Subcutaneous adipose tissue (tissue), 4 donors: ENCODE data around the gene NCKIPSD. TPM values are rescaled to one million over a fixed set of nuclear protein-coding genes. Genes with fewer than 3 reads are reported as not detected.

ENCODE experiments used
- total RNA-seq, 4 donors: library from RNA; depleted of rRNA; stranded (reverse); fragments of >200 nt; gene quantifications; one replicate each; pipeline ENCODE4 v1.1.0, GENCODE V29; 2016
- TF ChIP-seq, protein P1 (sequence below): fragments of 450-650 bp; IDR thresholded peaks from one replicate; pipeline ENCODE4 v1.5.1; 2016; ENCODE audit warnings: low read depth, mild to moderate bottlenecking, control low read depth, antibody characterized with exemption, moderate library complexity

Gene NCKIPSD
- total RNA-seq, 4 donors from 2014 or later = 20.5 to 49.2 (median 23.8) TPM

GRCh38 chr3:48655606-48656005 lies 30.1 kb downstream of the NCKIPSD start:
- TF ChIP-seq, protein P1, sequence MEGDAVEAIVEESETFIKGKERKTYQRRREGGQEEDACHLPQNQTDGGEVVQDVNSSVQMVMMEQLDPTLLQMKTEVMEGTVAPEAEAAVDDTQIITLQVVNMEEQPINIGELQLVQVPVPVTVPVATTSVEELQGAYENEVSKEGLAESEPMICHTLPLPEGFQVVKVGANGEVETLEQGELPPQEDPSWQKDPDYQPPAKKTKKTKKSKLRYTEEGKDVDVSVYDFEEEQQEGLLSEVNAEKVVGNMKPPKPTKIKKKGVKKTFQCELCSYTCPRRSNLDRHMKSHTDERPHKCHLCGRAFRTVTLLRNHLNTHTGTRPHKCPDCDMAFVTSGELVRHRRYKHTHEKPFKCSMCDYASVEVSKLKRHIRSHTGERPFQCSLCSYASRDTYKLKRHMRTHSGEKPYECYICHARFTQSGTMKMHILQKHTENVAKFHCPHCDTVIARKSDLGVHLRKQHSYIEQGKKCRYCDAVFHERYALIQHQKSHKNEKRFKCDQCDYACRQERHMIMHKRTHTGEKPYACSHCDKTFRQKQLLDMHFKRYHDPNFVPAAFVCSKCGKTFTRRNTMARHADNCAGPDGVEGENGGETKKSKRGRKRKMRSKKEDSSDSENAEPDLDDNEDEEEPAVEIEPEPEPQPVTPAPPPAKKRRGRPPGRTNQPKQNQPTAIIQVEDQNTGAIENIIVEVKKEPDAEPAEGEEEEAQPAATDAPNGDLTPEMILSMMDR = no peak

GRCh38 chr3:48655063-48655462 lies 30.7 kb downstream of the NCKIPSD start:
- TF ChIP-seq, protein P1 = no peak

DNA sequence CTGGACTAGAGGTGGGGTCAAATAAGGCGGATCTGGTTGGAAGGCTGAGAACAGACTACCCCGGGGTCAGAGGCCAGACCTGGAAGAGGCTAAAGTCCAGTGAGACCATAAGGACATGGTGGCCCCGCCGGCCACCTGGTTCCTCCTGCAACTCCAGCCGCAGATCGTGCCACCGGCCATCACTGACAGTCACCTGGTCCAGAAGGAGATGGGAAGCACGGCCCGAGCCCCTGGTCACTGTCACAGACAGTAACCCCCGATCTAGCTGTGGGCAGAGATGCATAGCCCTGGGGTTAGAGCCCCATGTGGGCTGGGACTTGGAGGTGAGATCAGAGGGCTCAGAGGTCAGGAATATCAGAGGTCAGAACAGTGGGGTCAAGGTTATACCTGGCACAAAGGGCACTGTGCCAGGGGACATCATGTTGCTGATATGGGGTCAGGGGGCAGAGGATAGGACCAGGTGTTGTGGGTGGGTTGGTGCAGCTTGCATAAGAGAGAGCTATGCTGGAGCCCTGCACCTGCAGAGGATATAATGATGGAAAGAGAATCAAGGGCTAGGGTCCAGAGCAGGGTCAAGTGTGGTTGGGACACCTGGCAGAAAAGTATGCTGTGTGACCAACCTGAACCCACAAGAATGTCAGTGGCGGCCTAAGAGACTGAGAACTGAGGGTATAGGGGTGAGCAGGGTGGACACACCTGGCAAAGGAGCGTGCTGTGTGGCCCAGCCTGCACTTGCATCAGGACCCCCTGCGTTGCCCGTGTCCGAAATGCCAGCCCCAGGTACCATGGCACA lies 32.6 kb downstream of the NCKIPSD start:
- TF ChIP-seq, protein P1 = no peak

DNA sequence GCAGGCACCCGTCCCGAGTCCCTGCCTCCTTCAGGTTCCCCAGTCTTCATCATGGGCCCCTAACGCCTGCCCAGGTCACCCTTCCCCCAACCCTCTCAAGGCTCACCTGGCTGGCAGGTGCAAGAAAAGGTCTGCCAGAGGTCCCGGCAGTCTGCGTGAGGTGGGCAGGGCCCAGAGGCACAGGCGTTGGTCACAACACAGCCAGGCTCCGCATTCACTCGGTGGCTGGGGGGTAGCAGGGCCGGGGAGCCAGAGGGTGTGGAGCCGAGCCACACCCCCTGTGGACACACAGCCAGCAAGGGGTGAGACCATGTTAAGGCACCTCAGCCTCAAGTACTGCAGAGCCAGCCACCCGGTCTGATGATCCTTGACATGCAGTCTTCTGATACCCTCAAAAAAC lies 33.9 kb downstream of the NCKIPSD start:
- TF ChIP-seq, protein P1 = no peak

DNA sequence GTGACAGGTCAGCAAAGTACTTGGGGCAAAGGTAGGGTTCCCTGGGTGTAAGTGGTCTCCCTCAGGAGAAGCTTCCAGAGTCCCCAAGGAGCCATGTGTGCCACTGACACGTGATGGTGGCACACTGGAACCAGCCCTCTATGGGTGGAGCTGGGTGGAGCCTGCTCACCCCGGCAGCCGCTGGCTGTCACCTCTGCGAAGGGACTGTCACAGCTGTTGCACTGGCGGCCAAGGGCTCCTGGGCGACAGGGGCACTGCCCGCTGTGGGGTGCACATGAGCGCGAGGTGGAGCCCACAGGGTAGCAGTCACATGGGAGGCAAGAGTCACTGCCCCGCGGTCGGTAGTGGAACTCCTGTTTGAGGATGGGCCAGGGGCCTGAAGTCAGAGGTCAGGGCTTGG lies 35.0 kb downstream of the NCKIPSD start:
- TF ChIP-seq, protein P1 = no peak

- TF ChIP-seq, protein P1 = no peak
Measured at GRCh38 chr3:48648188-48648850, 37.4 kb downstream of the NCKIPSD start.

DNA sequence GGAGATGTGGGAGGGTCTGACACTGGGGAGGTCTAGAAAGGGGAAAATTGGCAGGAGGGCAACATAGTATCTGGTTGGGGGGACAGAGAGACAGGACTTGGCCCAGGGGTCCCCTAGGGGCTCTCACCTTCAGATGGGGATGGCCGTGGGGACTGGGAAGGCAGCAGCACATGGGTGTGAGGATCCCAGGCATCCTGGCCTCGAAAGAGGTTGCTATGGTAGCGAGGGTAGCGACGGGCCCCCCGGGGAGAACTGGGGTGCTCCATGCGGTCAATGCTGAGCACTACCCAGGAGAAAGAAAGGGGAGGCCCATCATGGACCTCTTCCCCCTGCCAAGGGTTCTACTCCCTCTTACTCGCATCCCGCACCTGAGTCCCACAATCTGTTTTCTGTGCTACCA lies 38.0 kb downstream of the NCKIPSD start:
- TF ChIP-seq, protein P1 = no peak
